ENCODE measurements around the gene SPTBN1. TPM values are rescaled to one million over a fixed set of nuclear protein-coding genes. Genes with fewer than 3 reads are reported as not detected.

Gene SPTBN1
- total RNA-seq, 2 donors from 2014 or later: 321 to 326 TPM

GRCh38 chr2:54629914-54630857 lies 174.1 kb downstream of the SPTBN1 start:
- peak; percentile 68 for ATAC-seq
- no peak for DNase-seq
- intact Hi-C loops (cut with DNase I, micrococcal nuclease): no loop called here

GRCh38 chr2:54630858-54631497 lies 174.9 kb downstream of the SPTBN1 start:
- intact Hi-C loops (cut with DNase I, micrococcal nuclease): no loop called here
- DNase-seq (no peak), ATAC-seq (no peak)

DNA sequence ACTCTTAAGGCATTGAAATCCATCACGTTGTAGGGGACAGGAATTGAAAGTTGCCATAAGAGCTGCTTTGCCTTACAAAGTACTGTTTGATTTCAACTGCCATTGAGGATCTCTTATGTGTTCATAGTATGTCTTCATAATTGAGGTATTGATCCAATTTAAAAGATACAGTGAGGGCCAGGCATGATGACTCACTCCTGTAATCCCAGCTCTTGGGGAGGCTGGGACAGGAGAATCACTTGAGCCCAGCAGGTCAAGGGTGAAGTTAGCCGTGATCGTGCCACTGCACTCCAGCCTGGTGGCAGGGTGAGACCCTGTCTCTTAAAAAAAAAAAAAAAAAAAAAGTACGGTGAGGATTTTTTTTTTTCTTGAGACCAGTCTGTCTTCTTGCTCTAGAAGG lies 175.6 kb downstream of the SPTBN1 start:
- intact Hi-C loops (cut with DNase I, micrococcal nuclease): no loop called here
- ATAC-seq (no peak), DNase-seq (no peak)

GRCh38 chr2:54632733-54633692 lies 176.9 kb downstream of the SPTBN1 start:
- intact Hi-C loops (cut with DNase I, micrococcal nuclease): no loop called here
- no peak for DNase-seq

DNA sequence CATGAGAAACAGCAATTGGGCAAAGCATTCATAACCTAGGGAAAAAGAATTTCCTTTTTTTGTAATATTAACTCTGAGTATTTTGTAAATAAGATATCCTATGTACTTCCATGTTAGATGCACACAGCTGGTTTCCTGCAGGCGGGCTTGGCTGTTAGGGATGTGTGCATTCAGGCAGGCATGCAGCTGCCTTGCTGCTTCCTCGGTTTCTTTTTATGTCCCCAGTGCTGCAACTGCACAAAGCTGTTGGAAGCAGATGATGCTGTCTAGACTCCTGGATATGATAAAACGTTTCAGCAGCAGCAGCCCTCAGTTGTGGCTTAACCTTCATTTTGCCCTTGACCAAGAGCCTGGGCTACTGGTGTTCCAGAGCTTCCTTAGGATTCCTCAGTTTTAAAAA lies 177.9 kb downstream of the SPTBN1 start:
- no peak for ATAC-seq
- DNase-seq: no peak

More at GRCh38 chr2:54632733-54633692, 176.9 kb downstream of the SPTBN1 start:
- ATAC-seq: no peak

GRCh38 chr2:54634564-54635511 lies 178.7 kb downstream of the SPTBN1 start:
- DNase-seq (no peak), ATAC-seq (peak; percentile 15)
- intact Hi-C loops (cut with DNase I, micrococcal nuclease): no loop called here

More for the DNA sequence above, 177.9 kb downstream of the SPTBN1 start:
- intact Hi-C loops (cut with DNase I, micrococcal nuclease): no loop called here

GRCh38 chr2:54635554-54636152 lies 179.5 kb downstream of the SPTBN1 start:
- intact Hi-C loops (cut with DNase I, micrococcal nuclease): no loop called here
- DNase-seq (no peak), ATAC-seq (no peak)

- intact Hi-C loops (cut with DNase I, micrococcal nuclease): no loop called here
- no peak for ATAC-seq
- DNase-seq: no peak
Observed at GRCh38 chr2:54636415-54637139, 180.4 kb downstream of the SPTBN1 start.

GRCh38 chr2:54638103-54638502 lies 182.0 kb downstream of the SPTBN1 start:
- intact Hi-C loops (cut with DNase I, micrococcal nuclease): no loop called here
- no peak for ATAC-seq
- no peak for DNase-seq

- intact Hi-C loops (cut with DNase I, micrococcal nuclease): no loop called here
- DNase-seq (no peak), ATAC-seq (no peak)
Observed at GRCh38 chr2:54638774-54639187, 182.7 kb downstream of the SPTBN1 start.

DNA sequence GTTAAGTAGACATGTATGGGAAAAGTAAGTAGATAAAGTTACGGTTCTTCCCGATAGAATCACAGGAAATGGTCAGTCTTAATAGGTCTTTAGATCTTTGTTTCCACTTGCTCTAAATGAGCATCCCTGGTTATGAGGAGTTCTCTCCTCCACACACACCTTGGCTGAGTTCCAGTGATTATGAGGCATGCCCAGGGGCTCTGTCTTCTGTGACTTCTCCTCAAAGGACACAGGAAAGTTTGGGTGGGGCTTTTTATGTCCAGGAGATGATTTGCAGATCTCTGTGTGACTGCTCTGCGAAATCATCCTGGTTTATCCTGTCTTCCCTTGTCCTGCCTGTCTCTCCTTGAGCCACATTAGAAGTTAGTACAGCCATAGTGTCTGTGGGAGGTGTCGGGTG lies 183.5 kb downstream of the SPTBN1 start:
- intact Hi-C loops (cut with DNase I, micrococcal nuclease): no loop called here
- ATAC-seq (no peak), DNase-seq (no peak)

DNA sequence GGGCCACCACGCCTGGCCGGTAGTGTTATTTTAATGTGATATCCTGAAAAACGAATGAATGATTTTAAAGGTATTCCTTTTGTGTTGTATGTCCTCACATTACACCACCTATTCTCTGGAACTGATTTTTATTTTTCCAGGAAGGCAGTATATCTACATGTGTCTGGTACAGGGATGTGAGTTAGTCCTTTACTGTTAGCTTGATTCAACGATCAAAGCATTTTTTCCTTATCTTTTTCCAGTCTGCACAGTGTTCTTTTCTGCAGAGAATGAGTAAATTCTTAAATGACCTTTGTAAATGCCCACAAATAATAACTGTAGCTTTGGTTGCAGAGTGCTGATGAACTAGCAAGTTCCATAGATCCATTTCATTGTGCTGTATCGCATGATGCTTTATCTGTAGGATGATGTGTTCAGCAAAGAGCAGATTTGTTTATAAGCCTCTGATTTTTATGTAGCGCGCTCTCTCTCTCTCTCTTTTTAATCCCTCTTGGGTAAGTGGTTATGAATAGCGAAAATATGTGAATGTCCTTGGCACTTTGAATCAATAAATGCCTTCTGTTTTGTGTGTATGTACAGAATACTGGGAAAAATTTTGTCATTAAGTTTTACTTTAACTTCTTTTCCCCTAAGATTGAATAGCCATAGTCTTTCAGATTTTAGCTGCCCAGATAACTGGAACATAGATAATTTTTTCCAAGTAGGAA lies 184.9 kb downstream of the SPTBN1 start:
- intact Hi-C loops (cut with DNase I, micrococcal nuclease): no loop called here
- ATAC-seq: no peak
- DNase-seq: no peak

GRCh38 chr2:54641988-54642387 lies 185.9 kb downstream of the SPTBN1 start:
- intact Hi-C loops (cut with DNase I, micrococcal nuclease): no loop called here
- no peak for DNase-seq
- ATAC-seq: peak; percentile 6

GRCh38 chr2:54642677-54643430 lies 186.7 kb downstream of the SPTBN1 start:
- ATAC-seq (no peak), DNase-seq (no peak)
- intact Hi-C loops (cut with DNase I, micrococcal nuclease): no loop called here

- intact Hi-C loops (cut with DNase I, micrococcal nuclease): no loop called here
- no peak for ATAC-seq
- DNase-seq: no peak
Observed at GRCh38 chr2:54644236-54644635, 188.1 kb downstream of the SPTBN1 start.
